Astrocyte (in vitro differentiated cells and primary cell): Measurements from ENCODE around the gene RPL12.

Source experiments
- CTCF ChIP-seq: IDR thresholded peaks from 2 replicates; pipeline ENCODE4 v1.5.1; 2011; ENCODE audit warnings: low read depth, mild to moderate bottlenecking, inconsistent platforms, low read length, moderate library complexity; ENCODE audit not compliant: insufficient read depth
- EZH2 ChIP-seq: IDR thresholded peaks from 2 replicates; pipeline ENCODE4 v1.6.1; 2012; ENCODE audit warnings: mild to moderate bottlenecking, low read length, inconsistent platforms; ENCODE audit not compliant: insufficient read depth

- TF ChIP-seq CTCF, result no peak
- TF ChIP-seq EZH2, result no peak
Measured at GRCh38 chr9:127444283-127444920, 6.8 kb downstream of the RPL12 start.
